ENCODE results near the gene JOSD2. TPM values are rescaled to one million over a fixed set of nuclear protein-coding genes. Genes with fewer than 3 reads are reported as not detected.

Gene JOSD2
- total RNA-seq, 1 experiment from 2014 or later = 27.9 TPM

- BruUV-seq (replicated peaks) = no TSS peak
- DNase-seq = no peak
- Histone ChIP-seq H3K4me1 (no peaks in the 10 kb centered on the region), H3K4me3 (ENCODE audit: low read depth, low read length) (no peak overlapping the region), H3K36me3 (ENCODE audit: control insufficient read depth, insufficient read depth, low read length) (no peaks in the 10 kb centered on the region), H3K27me3 (replicated peaks; ENCODE audit: control insufficient read depth, insufficient read depth, low read length) (no peaks in the 10 kb centered on the region), H3K9me3 (no peaks in the 10 kb centered on the region)
- Mint-ChIP-seq H3K36me3 (ENCODE audit: insufficient read depth, unreplicated experiment) (no peaks in the 10 kb centered on the region), H3K4me1 (ENCODE audit: low read depth, unreplicated experiment) (no peaks in the 10 kb centered on the region), H3K27ac (ENCODE audit: unreplicated experiment) (no peak overlapping the region), H3K9me3 (ENCODE audit: unreplicated experiment) (no peaks in the 10 kb centered on the region), H3K27me3 (ENCODE audit: insufficient read depth, unreplicated experiment) (no peaks in the 10 kb centered on the region), H3K4me3 (ENCODE audit: unreplicated experiment) (no peak overlapping the region)
- intact Hi-C loops (cut with micrococcal nuclease; ENCODE audit: unreplicated experiment) = no loop called here
- TF ChIP-seq CTCF (IDR thresholded peaks at IDR 0.05; ENCODE audit: insufficient read depth in 1 of 2, low read depth in 1 of 2, low read length in 1 of 2, severe bottlenecking in 1 of 2, unreplicated experiment in 1 of 2) = no peak
- ChIA-PET POLR2A (no interaction called here), CTCF (interaction anchor here (1.2 kb wide), 1 partner anchor 13 kb away, joined by 3 read pairs; no protein-coding TSS in a partner anchor)
These were observed 32.0 kb upstream of the JOSD2 start for GRCh38 chr19:50542943-50543342.

GRCh38 chr19:50537769-50538230 lies 26.8 kb upstream of the JOSD2 start:
- no peaks in the 10 kb centered on the region for H3K27me3 ChIP-seq (replicated peaks; ENCODE audit: control insufficient read depth, insufficient read depth, low read length)
- no peak overlapping the region for H3K27ac Mint-ChIP-seq (ENCODE audit: unreplicated experiment)
- no peak overlapping the region for H3K4me3 Mint-ChIP-seq (ENCODE audit: unreplicated experiment)
- no peaks in the 10 kb centered on the region for H3K36me3 ChIP-seq (ENCODE audit: control insufficient read depth, insufficient read depth, low read length)
- H3K9me3 ChIP-seq = peaks cover 4% of the 10 kb centered on the region; the same call in 1 of the 2 replicates
- H3K9me3 Mint-ChIP-seq (ENCODE audit: unreplicated experiment) = peaks cover 12% of the 10 kb centered on the region
- intact Hi-C loops (cut with micrococcal nuclease; ENCODE audit: unreplicated experiment) = loop anchor here (1.0 to 10.0 kb wide), 3 partner anchors 19 to 246 kb away; no protein-coding TSS in a partner anchor
- H3K4me1 ChIP-seq = no peaks in the 10 kb centered on the region
- no TSS peak for BruUV-seq (replicated peaks)
- H3K4me1 Mint-ChIP-seq (ENCODE audit: low read depth, unreplicated experiment) = no peaks in the 10 kb centered on the region
- H3K4me3 ChIP-seq (ENCODE audit: low read depth, low read length) = no peak overlapping the region
- H3K36me3 Mint-ChIP-seq (ENCODE audit: insufficient read depth, unreplicated experiment) = no peaks in the 10 kb centered on the region
- peak; percentile 88 to 89 for DNase-seq
- ChIA-PET POLR2A (no interaction called here), CTCF (interaction anchor here (0.6 to 4.1 kb wide), 8 partner anchors 16 to 169 kb away, joined by 3 to 25 read pairs (median 4); partner anchors contain the start of gene JOSD2)
- H3K27me3 Mint-ChIP-seq (ENCODE audit: insufficient read depth, unreplicated experiment) = no peaks in the 10 kb centered on the region
- TF ChIP-seq CTCF (IDR thresholded peaks at IDR 0.05; ENCODE audit: insufficient read depth in 1 of 2, low read depth in 1 of 2, low read length in 1 of 2, severe bottlenecking in 1 of 2, unreplicated experiment in 1 of 2) = peak; percentile 84 to 87

- ChIA-PET POLR2A (no interaction called here), CTCF (interaction anchor here (1.0 to 4.1 kb wide), 8 partner anchors 9 to 385 kb away, joined by 3 to 25 read pairs (median 4); partner anchors contain the start of gene JOSD2)
- Histone ChIP-seq H3K36me3 (ENCODE audit: control insufficient read depth, insufficient read depth, low read length) (no peaks in the 10 kb centered on the region), H3K4me3 (ENCODE audit: low read depth, low read length) (no peak overlapping the region), H3K9me3 (peaks cover 9% of the 10 kb centered on the region), H3K27me3 (replicated peaks; ENCODE audit: control insufficient read depth, insufficient read depth, low read length) (no peaks in the 10 kb centered on the region), H3K4me1 (no peaks in the 10 kb centered on the region)
- no peak overlapping the region for H3K27ac Mint-ChIP-seq (ENCODE audit: unreplicated experiment)
- TF ChIP-seq CTCF (IDR thresholded peaks at IDR 0.05; ENCODE audit: insufficient read depth in 1 of 2, low read depth in 1 of 2, low read length in 1 of 2, severe bottlenecking in 1 of 2, unreplicated experiment in 1 of 2) = no peak
- H3K4me1 Mint-ChIP-seq (ENCODE audit: low read depth, unreplicated experiment) = no peaks in the 10 kb centered on the region
- BruUV-seq (replicated peaks) = no TSS peak
- peaks cover 17% of the 10 kb centered on the region for H3K9me3 Mint-ChIP-seq (ENCODE audit: unreplicated experiment)
- no peaks in the 10 kb centered on the region for H3K36me3 Mint-ChIP-seq (ENCODE audit: insufficient read depth, unreplicated experiment)
- no peak for DNase-seq
- intact Hi-C loops (cut with micrococcal nuclease; ENCODE audit: unreplicated experiment) = loop anchor here (1.0 to 10.0 kb wide), 3 partner anchors 19 to 246 kb away; no protein-coding TSS in a partner anchor
- no peak overlapping the region for H3K4me3 Mint-ChIP-seq (ENCODE audit: unreplicated experiment)
- H3K27me3 Mint-ChIP-seq (ENCODE audit: insufficient read depth, unreplicated experiment) = peaks cover 3% of the 10 kb centered on the region
These were observed 26.3 kb upstream of the JOSD2 start for GRCh38 chr19:50537306-50537685.

Data from Caco-2 (cell line).